SU-DHL-6 (cell line): ENCODE results near the gene TGM6.

ENCODE experiments used
- EZH2phosphoT487 ChIP-seq: fragments of 200-600 bp; sonication (generic), shearing (Covaris generic); conservative IDR thresholded peaks from 2 replicates; pipeline ENCODE4 v1.6.1; 2018; ENCODE audit warnings: mild to moderate bottlenecking, antibody characterized with exemption, low read length, moderate library complexity, mixed read lengths
- TF ChIP-seq, protein P1 (sequence below): fragments of 200-600 bp; sonication (generic); IDR thresholded peaks from one replicate; pipeline ENCODE4 v1.5.1; 2017; ENCODE audit warnings: antibody characterized with exemption, mild to moderate bottlenecking, low read length, moderate library complexity; ENCODE audit not compliant: insufficient read depth, poor library complexity, severe bottlenecking

DNA sequence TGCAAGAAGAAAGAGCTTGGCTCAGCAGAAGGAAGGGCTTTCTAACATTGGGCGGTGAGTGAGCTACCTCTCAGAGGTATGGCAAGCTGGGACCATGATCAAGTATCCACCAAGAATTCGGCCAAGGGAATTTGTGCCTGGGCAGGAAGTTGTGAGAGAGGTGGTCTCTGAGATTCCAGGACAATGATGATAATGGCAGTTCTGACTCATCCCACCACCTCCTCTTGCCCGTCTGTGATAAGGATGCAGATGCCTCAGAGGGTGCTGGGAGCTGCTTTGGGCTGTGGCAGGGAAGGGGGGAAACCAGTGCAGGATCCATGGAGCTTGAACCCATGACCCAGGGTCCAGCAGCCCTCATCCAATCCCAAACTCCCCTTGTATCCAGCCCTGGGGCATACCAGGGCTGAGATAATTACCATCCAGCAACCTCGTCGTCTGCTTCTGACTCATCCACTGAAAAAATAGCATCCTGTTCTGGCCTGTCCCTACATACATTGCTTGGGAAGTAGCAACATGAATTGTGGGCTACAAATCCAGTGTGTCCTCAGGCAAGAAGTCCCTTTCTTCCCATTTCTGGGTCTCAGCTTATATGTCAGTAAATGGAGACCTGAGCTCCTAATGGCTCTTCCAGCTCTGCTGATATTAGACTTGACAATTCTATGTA is 5.9 kb downstream of the TGM6 start:
- TF ChIP-seq, protein P1, sequence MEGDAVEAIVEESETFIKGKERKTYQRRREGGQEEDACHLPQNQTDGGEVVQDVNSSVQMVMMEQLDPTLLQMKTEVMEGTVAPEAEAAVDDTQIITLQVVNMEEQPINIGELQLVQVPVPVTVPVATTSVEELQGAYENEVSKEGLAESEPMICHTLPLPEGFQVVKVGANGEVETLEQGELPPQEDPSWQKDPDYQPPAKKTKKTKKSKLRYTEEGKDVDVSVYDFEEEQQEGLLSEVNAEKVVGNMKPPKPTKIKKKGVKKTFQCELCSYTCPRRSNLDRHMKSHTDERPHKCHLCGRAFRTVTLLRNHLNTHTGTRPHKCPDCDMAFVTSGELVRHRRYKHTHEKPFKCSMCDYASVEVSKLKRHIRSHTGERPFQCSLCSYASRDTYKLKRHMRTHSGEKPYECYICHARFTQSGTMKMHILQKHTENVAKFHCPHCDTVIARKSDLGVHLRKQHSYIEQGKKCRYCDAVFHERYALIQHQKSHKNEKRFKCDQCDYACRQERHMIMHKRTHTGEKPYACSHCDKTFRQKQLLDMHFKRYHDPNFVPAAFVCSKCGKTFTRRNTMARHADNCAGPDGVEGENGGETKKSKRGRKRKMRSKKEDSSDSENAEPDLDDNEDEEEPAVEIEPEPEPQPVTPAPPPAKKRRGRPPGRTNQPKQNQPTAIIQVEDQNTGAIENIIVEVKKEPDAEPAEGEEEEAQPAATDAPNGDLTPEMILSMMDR = no peak
- TF ChIP-seq EZH2phosphoT487 = no peak
